GM21526 (cell line): ENCODE data around the gene FBXO40.
"Not testable (repeated sequence)": the region's sequence is repeated elsewhere in the genome, so short reads cannot be mapped to it uniquely, and the experiment has no call there.

Experiments
- ATAC-seq: cut with Tn5 transposase; IDR thresholded peaks from one replicate; pipeline ENCODE4 v1.9.1; 2021; ENCODE audit warnings: moderate library complexity; ENCODE audit not compliant: unreplicated experiment, low FRiP score

FBXO40 gene

GRCh38 chr3:121592856-121593702, at the start of gene FBXO40:
Gene FBXO40 (plus strand): TSS chr3:121593379. CDS start chr3:121620576, 27,197 bp downstream.
- ATAC-seq: no peak

DNA sequence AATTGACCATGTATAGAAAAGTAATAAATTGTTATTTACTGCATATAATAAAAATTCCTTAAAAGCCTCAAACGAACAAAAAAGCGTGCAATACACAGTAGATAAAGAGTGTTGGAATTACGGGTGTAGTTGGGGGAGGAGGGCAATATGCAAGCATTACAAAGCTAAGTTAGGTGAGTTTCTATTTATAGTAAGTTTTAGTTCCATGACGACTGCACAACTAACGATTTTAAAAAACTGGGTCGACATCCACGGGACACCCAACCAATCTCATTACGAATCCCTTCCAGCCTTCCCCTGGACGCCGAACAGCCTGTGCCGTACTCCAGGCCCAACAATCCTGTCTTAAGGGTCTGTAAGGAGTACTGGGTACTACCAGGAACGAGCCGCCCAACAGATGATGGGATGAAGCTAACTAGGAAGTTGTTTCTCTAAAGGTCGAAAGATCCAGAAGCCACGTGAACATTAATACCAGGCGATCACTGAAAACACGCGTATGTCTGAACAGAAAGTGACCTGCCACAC, 48.1 kb upstream of the FBXO40 start:
- ATAC-seq: no peak

- ATAC-seq: peak; percentile 74
These were observed 47.4 kb upstream of the FBXO40 start, which contains the start of gene POLQ for GRCh38 chr3:121545574-121546455. Gene POLQ (minus strand): TSS chr3:121545988. CDS start chr3:121545877, 111 bp downstream.

- ATAC-seq: no peak
These were observed 40.8 kb upstream of the FBXO40 start for GRCh38 chr3:121552379-121552778.

DNA sequence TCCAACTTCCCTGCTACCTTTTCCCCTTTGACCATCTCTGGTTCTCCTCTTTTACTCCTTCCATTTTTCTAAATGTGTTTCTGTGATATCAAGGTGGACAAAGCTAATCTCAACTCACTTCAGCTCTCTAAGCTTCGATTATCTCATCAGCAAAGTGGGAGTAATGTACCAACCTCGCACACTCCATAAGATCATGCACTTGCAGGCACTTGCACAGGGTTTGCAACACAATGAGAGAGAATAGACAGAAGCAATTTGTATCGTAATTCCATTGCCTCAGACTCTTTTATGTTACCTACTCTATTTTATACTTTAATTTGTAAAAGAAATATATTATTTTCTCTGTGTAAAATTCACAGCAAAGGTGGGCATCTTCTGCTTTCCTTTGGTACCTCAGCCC, 40.4 kb upstream of the FBXO40 start:
- no peak for ATAC-seq

DNA sequence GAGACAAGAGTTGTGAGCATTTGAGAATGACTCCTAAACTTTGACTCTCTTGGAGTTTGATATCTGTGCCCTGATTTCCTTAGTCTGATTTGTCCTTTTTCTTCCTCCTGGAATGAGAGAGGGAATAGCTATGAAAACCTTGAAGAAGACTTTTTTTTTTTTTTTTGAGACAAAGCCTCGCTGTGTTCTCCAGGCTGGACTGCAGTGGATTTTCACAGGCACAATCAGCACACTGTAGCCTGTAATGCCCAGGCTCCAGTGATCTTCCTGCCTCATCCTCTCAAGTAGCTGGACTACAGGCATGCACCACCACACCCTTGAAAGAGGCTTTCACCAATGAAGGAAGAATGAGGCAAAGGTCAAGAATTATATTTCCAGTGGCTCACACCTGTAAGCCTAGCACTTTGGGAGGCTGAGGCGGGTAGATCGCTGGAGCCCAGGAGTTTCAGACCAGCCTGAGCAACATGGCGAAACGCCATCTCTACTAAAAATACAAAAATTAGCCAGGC, 35.7 kb upstream of the FBXO40 start:
- ATAC-seq: no peak

GRCh38 chr3:121562148-121562547, 31.0 kb upstream of the FBXO40 start:
- ATAC-seq: no peak

- ATAC-seq: no peak
These were observed 26.4 kb upstream of the FBXO40 start for GRCh38 chr3:121566773-121567172.

DNA sequence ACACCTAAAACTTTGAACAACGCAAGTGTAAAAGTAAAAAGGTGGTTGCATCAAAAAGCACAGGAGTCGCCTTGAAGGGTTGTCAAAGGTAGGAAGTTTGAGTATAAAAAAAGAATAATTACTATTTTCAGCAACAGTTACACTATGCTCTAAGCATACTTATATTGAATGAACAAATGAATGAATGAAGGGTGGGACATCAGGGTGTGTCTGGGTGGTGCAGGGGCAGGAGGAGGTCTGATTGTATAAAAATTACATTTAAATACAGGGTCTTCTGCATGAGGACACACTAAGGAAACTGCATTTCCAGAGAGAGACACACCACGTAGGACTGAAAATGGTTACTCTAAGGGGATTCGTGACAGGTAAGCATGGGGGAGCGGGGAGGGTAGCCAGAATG, 25.5 kb upstream of the FBXO40 start, which contains the start of gene ARGFX:
Gene ARGFX, plus strand, starts transcription at position 301 of the 400 bp plus-strand sequence. CDS start 2,765 bp downstream, outside the sequence.
- ATAC-seq: no peak

DNA sequence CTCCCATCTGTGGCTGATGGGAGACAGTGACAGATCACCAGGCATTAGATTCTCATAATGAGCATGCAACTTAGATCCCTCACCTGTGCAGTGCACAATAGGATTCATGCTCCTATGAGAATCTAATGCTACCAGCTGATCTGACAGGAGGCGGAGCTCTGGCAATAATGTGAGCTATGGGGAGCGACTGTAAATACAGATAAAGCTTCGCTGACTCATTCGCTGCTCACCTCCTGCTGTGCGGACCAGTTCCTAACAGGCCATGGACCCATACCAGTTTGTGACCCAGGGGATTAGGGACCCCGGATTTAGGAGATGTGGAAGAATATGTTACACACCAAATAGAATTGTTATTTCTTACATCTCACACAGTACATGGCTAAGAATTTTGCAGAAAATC, 18.7 kb upstream of the FBXO40 start:
- ATAC-seq: no peak

DNA sequence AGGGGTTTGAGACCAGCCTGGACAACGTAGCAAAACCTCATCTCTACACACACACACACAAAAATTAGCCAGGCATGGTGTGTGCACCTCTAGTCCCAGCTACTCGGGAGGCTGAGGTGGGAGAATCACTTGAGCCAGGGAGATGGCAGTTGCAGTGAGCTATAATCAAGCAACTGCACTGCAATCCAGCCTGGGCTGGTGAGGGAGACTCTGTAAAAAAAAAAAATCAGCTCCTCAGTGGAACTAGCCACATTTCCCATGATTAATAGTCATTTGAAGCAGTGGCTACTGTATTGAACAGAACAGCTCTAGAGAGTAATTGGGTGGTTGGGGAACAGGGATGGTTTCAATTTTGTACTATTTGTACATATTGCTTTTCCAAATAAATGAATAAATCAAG, 11.5 kb upstream of the FBXO40 start:
- ATAC-seq: no peak

GRCh38 chr3:121584418-121584817, 8.8 kb upstream of the FBXO40 start:
- no peak for ATAC-seq

GRCh38 chr3:121593806-121594205, 627 bp downstream of the FBXO40 start:
- ATAC-seq: not testable (repeated sequence)

DNA sequence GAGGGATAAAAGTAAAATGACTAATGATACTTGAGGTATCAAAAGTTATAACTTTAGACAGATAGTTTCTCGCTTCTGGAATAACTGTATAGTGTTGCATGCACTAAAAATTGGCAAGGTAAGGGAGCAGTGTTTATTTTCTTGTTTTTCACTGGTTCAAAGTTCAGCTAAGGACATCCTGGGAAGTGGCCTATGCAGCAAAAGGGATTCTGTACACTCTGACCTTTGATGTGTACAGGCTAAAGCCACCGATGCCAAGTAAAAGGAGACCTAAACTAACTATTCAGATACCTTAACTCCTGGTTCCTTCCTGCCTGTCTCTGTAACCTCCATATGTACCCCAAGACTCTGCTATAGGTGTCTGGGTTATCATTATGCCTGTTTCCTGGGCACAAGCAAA, 1.7 kb downstream of the FBXO40 start:
- no peak for ATAC-seq

DNA sequence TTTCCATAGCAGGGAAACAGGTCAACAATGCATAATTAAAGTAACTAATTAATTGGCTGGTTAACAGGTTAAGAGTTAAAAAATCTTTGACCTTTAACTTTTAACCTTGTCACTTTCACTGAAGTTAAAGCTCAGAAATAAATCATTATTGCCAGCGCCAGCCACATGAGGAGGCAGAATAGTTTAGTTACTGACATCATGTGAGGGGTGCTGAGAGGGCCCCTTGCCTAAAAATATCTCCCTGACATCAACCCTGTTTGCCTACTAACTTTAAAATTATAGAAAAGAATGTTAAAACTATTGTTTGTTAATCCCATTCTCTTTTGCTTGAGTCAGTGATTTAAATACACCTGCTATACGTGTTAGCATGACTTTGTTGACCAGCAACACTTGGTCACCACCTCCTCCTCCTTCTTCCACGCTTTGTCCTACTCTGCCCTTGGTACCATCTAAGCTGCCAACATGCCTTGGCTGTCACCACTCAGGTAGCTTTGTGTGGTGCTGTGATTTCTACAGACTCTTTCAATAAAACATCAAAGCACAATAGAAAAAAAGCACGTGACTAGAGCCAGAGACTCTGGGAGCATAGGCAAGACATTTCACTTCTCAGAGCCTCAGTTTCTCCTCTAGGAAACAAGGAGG, 2.7 kb downstream of the FBXO40 start:
- no peak for ATAC-seq

DNA sequence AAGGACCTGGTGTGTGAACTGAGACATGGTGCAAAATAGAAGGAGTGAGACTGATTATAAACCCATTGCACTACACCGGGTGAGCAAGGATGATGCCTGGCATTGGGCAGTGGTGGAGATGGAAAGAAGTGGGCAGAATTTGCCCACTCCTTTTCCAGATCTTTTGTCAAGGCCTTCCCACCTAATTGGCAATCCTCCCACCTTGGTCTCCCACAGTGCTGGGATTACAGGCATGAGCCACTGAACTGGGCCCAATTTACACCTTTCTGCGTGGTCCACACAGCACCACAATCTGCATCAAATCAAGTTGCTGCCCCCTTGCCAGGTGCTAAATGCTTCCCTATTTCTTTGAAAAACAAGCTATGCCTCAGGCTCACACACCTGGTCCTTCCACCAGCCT, 5.4 kb downstream of the FBXO40 start:
- no peak for ATAC-seq

DNA sequence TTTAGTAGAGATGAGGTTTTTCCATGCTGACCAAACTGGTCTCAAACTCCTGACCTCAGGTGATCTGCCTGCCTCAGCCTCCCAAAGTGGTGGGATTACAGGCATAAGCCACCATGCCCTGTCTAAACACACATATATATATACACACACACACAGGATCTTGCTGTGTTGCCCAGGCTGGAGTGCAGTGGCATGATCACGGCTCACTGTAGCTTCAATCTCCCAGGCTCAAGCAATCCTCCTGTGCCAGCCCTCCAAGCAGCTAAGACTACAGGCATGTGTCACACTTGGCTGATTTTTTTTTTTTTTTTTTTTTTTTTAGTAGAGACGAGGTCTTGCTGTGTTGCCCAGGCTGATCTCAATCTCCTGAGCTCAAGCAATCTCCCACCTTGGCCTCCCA, 6.7 kb downstream of the FBXO40 start:
- not testable (repeated sequence) for ATAC-seq

DNA sequence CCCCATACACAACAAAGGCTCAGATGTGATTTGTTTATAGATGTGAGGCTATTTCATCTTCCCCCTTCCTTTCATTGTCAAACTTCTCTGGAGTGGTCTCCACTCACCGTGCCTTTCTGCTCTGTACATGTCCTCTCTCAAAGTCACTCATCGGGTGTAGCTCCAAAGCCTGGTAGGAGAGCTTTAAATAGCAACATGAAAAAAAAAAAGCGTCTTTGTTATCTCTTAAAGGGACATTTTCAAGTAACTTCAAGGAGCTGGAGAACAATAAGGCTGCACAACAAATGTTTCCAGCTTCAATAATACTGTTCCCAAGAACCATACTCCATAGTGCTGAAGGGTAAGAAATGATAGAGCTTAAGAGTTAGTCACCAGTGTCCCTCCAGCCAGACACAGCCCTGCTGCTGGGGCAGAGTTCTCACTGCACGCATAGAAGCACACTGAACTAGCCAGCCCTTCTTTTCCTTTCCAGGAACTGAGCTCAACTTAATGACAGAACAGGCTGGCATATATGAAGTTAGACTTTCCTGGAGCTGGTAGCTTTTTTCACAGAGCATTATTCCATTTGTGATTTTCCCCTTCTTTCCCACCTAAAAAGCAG, 8.1 kb downstream of the FBXO40 start:
- ATAC-seq: no peak

GRCh38 chr3:121604759-121605158, 11.6 kb downstream of the FBXO40 start:
- ATAC-seq: no peak

- ATAC-seq: no peak
These were observed 12.9 kb downstream of the FBXO40 start for GRCh38 chr3:121606106-121606505.
